ENCODE data around the gene PDS5B. TPM values are rescaled to one million over a fixed set of nuclear protein-coding genes. Genes with fewer than 3 reads are reported as not detected.

The PDS5B gene
- total RNA-seq, 1 donor from 2014 or later, result 72.4 TPM

GRCh38 chr13:32582991-32583390 is 3.3 kb upstream of the PDS5B start:
- Mint-ChIP-seq H3K27ac (ENCODE audit: unreplicated experiment) (no peak overlapping the region), H3K9me3 (ENCODE audit: unreplicated experiment) (no peaks in the 10 kb centered on the region), H3K36me3 (ENCODE audit: unreplicated experiment) (no peaks in the 10 kb centered on the region), H3K4me1 (ENCODE audit: unreplicated experiment) (peaks cover 7% of the 10 kb centered on the region), H3K27me3 (ENCODE audit: unreplicated experiment) (no peaks in the 10 kb centered on the region), H3K4me3 (ENCODE audit: unreplicated experiment) (no peak overlapping the region)
- no peak for TF ChIP-seq CTCF (IDR thresholded peaks at IDR 0.05)
- no peak for DNase-seq (ENCODE audit: extremely low spot score, unreplicated experiment)

GRCh38 chr13:32585550-32586079 is 637 bp upstream of the PDS5B start:
- TF ChIP-seq CTCF (IDR thresholded peaks at IDR 0.05), result no peak
- Mint-ChIP-seq H3K9me3 (ENCODE audit: unreplicated experiment) (no peaks in the 10 kb centered on the region), H3K4me1 (ENCODE audit: unreplicated experiment) (peaks cover 29% of the 10 kb centered on the region)

GRCh38 chr13:32587011-32587810 is 959 bp downstream of the PDS5B start:
- TF ChIP-seq CTCF (IDR thresholded peaks at IDR 0.05), result peak; percentile 14
- no peaks in the 10 kb centered on the region for H3K9me3 Mint-ChIP-seq (ENCODE audit: unreplicated experiment)
- H3K4me1 Mint-ChIP-seq (ENCODE audit: unreplicated experiment), result peaks cover 30% of the 10 kb centered on the region
- H3K27me3 Mint-ChIP-seq (ENCODE audit: unreplicated experiment), result no peaks in the 10 kb centered on the region
- peak; percentile 88 for DNase-seq (ENCODE audit: extremely low spot score, unreplicated experiment)
- no peaks in the 10 kb centered on the region for H3K36me3 Mint-ChIP-seq (ENCODE audit: unreplicated experiment)
- H3K4me3 Mint-ChIP-seq (ENCODE audit: unreplicated experiment), result peak overlapping the region; percentile 94
- peak overlapping the region; percentile 96 for H3K27ac Mint-ChIP-seq (ENCODE audit: unreplicated experiment)

More at GRCh38 chr13:32585550-32586079, 637 bp upstream of the PDS5B start:
- DNase-seq (ENCODE audit: extremely low spot score, unreplicated experiment), result no peak
- no peaks in the 10 kb centered on the region for H3K27me3 Mint-ChIP-seq (ENCODE audit: unreplicated experiment)
- peak overlapping the region; percentile 79 for H3K4me3 Mint-ChIP-seq (ENCODE audit: unreplicated experiment)
- peak overlapping the region; percentile 71 for H3K27ac Mint-ChIP-seq (ENCODE audit: unreplicated experiment)
- H3K36me3 Mint-ChIP-seq (ENCODE audit: unreplicated experiment), result no peaks in the 10 kb centered on the region

- Mint-ChIP-seq H3K27me3 (ENCODE audit: unreplicated experiment) (no peaks in the 10 kb centered on the region), H3K36me3 (ENCODE audit: unreplicated experiment) (no peaks in the 10 kb centered on the region), H3K4me1 (ENCODE audit: unreplicated experiment) (peaks cover 34% of the 10 kb centered on the region), H3K9me3 (ENCODE audit: unreplicated experiment) (no peaks in the 10 kb centered on the region), H3K27ac (ENCODE audit: unreplicated experiment) (peak overlapping the region; percentile 96), H3K4me3 (ENCODE audit: unreplicated experiment) (peak overlapping the region; percentile 94)
- TF ChIP-seq CTCF (IDR thresholded peaks at IDR 0.05), result no peak
- no peak for DNase-seq (ENCODE audit: extremely low spot score, unreplicated experiment)
Observed at GRCh38 chr13:32587811-32588170, 1.5 kb downstream of the PDS5B start.

GRCh38 chr13:32588736-32589135 is 2.5 kb downstream of the PDS5B start:
- H3K4me3 Mint-ChIP-seq (ENCODE audit: unreplicated experiment), result peak overlapping the region; percentile 94
- peak overlapping the region; percentile 96 for H3K27ac Mint-ChIP-seq (ENCODE audit: unreplicated experiment)
- no peaks in the 10 kb centered on the region for H3K36me3 Mint-ChIP-seq (ENCODE audit: unreplicated experiment)
- H3K27me3 Mint-ChIP-seq (ENCODE audit: unreplicated experiment), result no peaks in the 10 kb centered on the region
- no peak for TF ChIP-seq CTCF (IDR thresholded peaks at IDR 0.05)
- H3K4me1 Mint-ChIP-seq (ENCODE audit: unreplicated experiment), result peaks cover 34% of the 10 kb centered on the region
- no peak for DNase-seq (ENCODE audit: extremely low spot score, unreplicated experiment)
- no peaks in the 10 kb centered on the region for H3K9me3 Mint-ChIP-seq (ENCODE audit: unreplicated experiment)
